ENCODE results near the gene SORCS2. TPM values are rescaled to one million over a fixed set of nuclear protein-coding genes. Genes with fewer than 3 reads are reported as not detected.

Gene SORCS2
- total RNA-seq, 2 donors from 2014 or later: 1.0 to 4.4 TPM

DNA sequence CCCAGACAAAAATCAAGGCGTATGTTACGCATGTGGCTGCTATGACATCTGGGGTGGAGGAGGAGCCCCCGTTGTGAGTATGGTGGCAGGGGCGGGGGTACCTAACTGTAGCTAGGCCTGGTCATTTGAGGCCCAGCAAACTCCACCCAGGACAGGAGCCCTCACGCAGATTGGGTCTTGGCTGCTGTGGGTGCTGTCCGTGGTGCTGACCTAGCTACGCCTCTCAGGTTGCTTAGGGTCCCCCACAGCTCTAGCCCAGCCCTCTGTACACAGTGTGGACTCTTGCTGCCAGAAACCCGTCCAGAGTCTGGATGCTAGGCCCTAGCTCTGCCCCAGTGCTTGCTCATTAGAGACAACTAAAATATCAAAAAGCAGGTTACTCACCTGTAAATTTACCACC, 389.1 kb downstream of the SORCS2 start:
- intact Hi-C loops (cut with DNase I): no loop called here
- no peak for DNase-seq (ENCODE audit: low spot score)
- no peaks in the 10 kb centered on the region for H3K36me3 ChIP-seq
- 35% methylated on average over 8 of the region's 8 CpGs for WGBS
- H3K9me3 ChIP-seq: no peaks in the 10 kb centered on the region
- H3K4me1 ChIP-seq (replicated peaks): no peaks in the 10 kb centered on the region
- H3K27ac ChIP-seq: no peak overlapping the region
- H3K4me3 ChIP-seq: no peak overlapping the region
- TF ChIP-seq POLR2A (IDR thresholded peaks at IDR 0.05) (no peak), POLR2AphosphoS5 (IDR thresholded peaks at IDR 0.05) (no peak)
- TF ChIP-seq, protein P1, sequence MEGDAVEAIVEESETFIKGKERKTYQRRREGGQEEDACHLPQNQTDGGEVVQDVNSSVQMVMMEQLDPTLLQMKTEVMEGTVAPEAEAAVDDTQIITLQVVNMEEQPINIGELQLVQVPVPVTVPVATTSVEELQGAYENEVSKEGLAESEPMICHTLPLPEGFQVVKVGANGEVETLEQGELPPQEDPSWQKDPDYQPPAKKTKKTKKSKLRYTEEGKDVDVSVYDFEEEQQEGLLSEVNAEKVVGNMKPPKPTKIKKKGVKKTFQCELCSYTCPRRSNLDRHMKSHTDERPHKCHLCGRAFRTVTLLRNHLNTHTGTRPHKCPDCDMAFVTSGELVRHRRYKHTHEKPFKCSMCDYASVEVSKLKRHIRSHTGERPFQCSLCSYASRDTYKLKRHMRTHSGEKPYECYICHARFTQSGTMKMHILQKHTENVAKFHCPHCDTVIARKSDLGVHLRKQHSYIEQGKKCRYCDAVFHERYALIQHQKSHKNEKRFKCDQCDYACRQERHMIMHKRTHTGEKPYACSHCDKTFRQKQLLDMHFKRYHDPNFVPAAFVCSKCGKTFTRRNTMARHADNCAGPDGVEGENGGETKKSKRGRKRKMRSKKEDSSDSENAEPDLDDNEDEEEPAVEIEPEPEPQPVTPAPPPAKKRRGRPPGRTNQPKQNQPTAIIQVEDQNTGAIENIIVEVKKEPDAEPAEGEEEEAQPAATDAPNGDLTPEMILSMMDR (IDR thresholded peaks at IDR 0.05): no peak
- H3K27me3 ChIP-seq (replicated peaks; ENCODE audit: insufficient read depth): no peaks in the 10 kb centered on the region

DNA sequence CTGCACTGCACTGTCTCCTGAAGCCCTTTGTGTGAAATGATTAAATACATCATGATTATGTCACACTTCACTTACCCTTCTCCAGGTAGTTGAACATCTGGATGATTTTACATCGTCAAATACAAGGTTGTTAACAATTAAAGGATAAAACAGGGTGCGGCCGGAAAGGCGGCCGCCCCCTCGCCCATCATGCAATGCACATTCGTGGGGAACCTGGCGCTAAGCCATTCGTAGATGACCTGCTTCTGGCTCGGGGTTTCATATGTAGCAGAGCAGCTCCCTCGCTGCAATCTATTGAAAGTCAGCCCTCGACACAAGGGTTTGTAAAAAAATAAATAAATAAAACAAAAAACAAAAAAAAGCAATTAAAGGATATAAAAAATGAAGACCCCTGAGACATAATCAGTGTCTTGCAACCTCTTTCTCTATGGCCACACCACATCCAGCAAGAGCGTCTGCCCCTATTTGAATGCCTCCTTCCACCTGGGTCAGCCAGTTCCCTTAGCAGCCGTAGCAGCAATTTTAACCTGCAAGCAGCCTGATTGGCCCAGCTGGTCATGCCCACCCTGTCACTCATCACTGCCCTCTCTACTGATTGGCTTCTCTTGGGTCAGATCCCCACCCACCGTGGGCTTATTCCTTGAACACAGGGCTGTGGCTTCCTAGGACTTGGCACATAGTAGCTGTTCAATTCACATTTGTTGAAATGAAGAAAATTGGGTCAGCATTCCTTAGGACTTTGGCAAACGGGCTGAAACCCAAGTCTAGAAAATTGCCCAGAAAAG, 390.2 kb downstream of the SORCS2 start:
- no peak for DNase-seq (ENCODE audit: low spot score)
- TF ChIP-seq POLR2A (IDR thresholded peaks at IDR 0.05) (no peak), POLR2AphosphoS5 (IDR thresholded peaks at IDR 0.05) (no peak)
- TF ChIP-seq, protein P1 (IDR thresholded peaks at IDR 0.05): no peak
- no peaks in the 10 kb centered on the region for H3K4me1 ChIP-seq (replicated peaks)
- no peaks in the 10 kb centered on the region for H3K27me3 ChIP-seq (replicated peaks; ENCODE audit: insufficient read depth)
- H3K27ac ChIP-seq: no peak overlapping the region
- no peaks in the 10 kb centered on the region for H3K9me3 ChIP-seq
- 92% methylated on average over 16 of the region's 16 CpGs for WGBS
- no peak overlapping the region for H3K4me3 ChIP-seq
- H3K36me3 ChIP-seq: no peaks in the 10 kb centered on the region
- intact Hi-C loops (cut with DNase I): no loop called here

DNA sequence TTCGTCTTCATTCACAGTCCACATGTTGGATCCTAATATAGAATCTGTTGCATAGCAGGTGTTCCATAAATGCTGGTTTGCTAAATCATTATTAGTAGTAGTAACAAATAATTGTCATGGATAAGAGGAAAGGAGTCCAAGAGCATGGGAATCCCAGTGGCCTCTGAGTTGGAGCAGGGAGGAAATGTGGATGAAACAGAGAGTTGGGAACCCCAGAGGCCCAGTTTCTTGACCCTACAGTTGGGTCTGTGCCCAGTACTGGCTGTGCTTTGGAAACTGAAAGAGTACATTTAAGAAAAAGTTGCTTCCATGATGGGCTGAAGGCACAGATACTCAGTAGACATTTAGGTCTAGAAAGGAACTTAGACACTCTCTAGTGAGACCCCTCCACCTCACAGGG, 391.8 kb downstream of the SORCS2 start:
- Histone ChIP-seq H3K27ac (no peak overlapping the region), H3K27me3 (replicated peaks; ENCODE audit: insufficient read depth) (no peaks in the 10 kb centered on the region), H3K4me1 (replicated peaks) (no peaks in the 10 kb centered on the region), H3K36me3 (no peaks in the 10 kb centered on the region), H3K9me3 (no peaks in the 10 kb centered on the region), H3K4me3 (no peak overlapping the region)
- 80% methylated on average over 1 of the region's 1 CpG for WGBS
- intact Hi-C loops (cut with DNase I): no loop called here
- DNase-seq (ENCODE audit: low spot score): no peak
- TF ChIP-seq POLR2AphosphoS5 (IDR thresholded peaks at IDR 0.05) (no peak), POLR2A (IDR thresholded peaks at IDR 0.05) (no peak)
- TF ChIP-seq, protein P1 (IDR thresholded peaks at IDR 0.05): no peak

DNA sequence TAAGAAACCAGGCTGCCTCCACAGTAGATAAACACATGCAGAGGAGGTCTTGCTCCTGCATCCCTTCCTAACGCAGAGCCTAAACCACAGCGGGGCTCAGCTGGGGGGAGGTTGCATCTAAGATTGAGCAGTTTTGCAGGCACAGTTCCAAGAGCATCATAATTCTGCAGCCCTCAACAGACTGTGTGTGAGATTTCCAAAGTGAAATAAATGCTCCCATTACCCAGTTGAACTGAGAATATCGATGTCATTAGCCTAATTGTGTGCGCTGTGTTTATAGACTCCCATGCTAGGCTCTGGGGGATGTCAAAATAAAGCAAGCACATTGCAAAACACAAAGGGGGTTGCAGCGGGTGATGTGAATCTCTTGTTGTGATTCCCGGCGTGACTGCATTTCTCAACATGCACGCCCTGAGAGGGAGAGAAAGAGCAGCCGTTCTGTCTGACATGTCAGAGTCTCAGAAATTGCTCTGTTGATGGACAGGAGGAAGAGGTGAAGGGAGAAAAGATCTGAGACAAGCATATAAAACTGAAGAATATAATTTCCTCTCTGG, 392.3 kb downstream of the SORCS2 start:
- H3K36me3 ChIP-seq: no peaks in the 10 kb centered on the region
- intact Hi-C loops (cut with DNase I): no loop called here
- H3K4me3 ChIP-seq: no peak overlapping the region
- no peak overlapping the region for H3K27ac ChIP-seq
- H3K9me3 ChIP-seq: no peaks in the 10 kb centered on the region
- WGBS: 68% methylated on average over 9 of the region's 9 CpGs
- no peak for DNase-seq (ENCODE audit: low spot score)
- no peaks in the 10 kb centered on the region for H3K27me3 ChIP-seq (replicated peaks; ENCODE audit: insufficient read depth)
- H3K4me1 ChIP-seq (replicated peaks): no peaks in the 10 kb centered on the region
- TF ChIP-seq, protein P1 (IDR thresholded peaks at IDR 0.05): no peak
- no peak for TF ChIP-seq POLR2A (IDR thresholded peaks at IDR 0.05)
- no peak for TF ChIP-seq POLR2AphosphoS5 (IDR thresholded peaks at IDR 0.05)

DNA sequence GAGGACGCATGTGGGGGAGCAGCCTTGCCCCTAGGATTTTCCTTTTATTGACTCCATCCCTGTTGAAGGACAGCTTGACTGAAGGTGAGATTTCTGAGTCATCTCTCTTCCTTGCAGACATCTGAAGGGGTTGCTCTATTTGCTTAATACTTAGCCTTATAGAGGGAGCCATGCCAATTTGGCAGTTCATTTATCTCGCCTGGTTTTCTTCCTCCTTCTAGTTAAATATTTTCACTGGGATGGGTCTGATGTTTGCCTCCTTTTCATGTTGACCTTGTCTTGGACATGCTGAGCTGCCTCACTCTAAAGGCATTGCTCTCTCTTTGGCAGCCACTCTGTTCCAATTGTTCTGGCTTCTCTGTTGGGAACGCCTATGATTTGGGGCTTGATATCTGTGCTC, 393.4 kb downstream of the SORCS2 start:
- no peaks in the 10 kb centered on the region for H3K27me3 ChIP-seq (replicated peaks; ENCODE audit: insufficient read depth)
- H3K9me3 ChIP-seq: no peaks in the 10 kb centered on the region
- H3K4me3 ChIP-seq: no peak overlapping the region
- peak; percentile 66 for DNase-seq (ENCODE audit: low spot score)
- no peaks in the 10 kb centered on the region for H3K36me3 ChIP-seq
- 23% methylated on average over 3 of the region's 3 CpGs for WGBS
- intact Hi-C loops (cut with DNase I): no loop called here
- H3K4me1 ChIP-seq (replicated peaks): no peaks in the 10 kb centered on the region
- TF ChIP-seq POLR2AphosphoS5 (IDR thresholded peaks at IDR 0.05) (peak; percentile 71), POLR2A (IDR thresholded peaks at IDR 0.05) (no peak)
- no peak overlapping the region for H3K27ac ChIP-seq

Measured in prostate gland (tissue), 2 donors.